Activated gamma-delta T cell (primary cell): Measurements from ENCODE around the gene BICD2.

Experiments used
- DNase-seq: peaks from one replicate; lab custom pipeline; 2025; lab: John Stamatoyannopoulos, UW

BICD2 gene

DNA sequence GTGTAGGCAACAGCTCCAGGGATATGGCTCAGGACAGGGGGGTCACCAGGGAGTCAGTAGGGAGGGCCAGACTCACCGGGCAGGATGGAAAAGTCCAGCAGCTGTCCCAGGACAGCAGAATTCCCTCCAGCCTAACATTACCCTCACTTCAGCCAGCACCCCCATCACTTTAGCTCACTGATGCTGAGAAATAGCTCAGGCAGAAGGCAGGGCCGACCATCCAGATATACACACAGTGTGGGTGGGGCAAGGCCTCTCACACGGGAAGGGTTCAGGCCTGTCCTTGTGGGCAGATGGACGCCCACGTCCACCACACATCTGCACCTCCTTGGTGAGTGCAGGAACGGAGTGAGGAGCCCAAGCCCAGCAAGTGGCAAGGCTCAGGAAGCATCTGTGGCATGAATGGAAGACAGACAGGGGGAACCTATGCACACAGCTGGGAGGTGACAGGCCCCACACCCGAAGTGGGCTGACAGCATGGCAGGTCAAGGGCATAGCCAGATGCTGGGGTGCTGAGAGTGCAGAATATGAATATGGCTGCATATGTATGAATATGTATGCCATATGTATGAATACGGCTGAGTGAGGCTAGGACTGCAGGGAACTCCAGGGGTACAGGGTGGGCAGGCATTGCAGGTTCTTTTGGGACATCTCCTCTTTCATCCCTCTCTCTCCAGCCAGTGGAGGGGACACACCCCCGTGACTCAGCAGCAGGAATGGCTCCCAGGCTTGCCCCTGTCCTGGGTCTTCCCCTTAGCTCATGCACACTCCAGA lies 17.0 kb downstream of the BICD2 start:
- no peak for DNase-seq

DNA sequence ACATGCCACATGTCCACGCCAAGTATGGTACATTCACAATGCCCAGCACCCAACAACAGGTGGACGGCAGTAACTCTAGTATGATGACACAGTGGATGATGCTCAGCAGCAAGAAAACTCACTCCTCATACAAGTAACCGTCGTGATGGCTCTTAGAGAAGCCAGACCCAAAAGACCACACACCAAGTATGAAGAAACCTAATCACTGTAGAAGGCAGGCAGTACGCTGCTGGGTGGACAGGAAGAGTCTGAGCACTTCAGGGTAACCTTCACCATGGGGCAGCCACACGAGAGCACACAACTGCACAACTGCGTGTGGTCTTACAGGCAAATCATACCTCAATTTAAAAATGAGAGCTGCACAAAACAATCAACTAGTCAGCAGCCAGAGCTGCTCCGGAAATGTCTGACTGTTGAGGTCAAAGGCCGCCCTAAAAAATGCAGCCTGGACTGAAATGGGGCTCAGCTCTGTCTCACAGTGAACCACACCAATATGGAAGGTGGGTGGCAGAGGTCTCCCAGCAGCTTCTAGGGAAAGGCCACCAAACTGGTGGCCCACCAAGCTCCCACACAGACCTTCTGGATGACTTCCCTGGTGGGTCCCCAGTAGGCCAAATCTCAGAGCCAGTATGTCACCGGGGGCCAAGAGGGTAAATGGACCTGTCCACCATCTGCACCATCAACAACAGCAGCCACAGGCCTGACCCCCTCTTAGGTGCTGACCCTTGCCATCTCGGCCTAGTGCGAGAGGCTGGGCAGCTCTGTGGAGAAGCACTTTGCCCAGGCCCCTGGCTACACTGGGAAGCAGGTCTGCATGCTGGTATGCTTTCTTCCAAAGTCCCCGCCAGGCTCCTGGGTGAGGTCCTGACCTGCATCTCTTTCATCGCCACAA lies 17.8 kb downstream of the BICD2 start:
- no peak for DNase-seq

DNA sequence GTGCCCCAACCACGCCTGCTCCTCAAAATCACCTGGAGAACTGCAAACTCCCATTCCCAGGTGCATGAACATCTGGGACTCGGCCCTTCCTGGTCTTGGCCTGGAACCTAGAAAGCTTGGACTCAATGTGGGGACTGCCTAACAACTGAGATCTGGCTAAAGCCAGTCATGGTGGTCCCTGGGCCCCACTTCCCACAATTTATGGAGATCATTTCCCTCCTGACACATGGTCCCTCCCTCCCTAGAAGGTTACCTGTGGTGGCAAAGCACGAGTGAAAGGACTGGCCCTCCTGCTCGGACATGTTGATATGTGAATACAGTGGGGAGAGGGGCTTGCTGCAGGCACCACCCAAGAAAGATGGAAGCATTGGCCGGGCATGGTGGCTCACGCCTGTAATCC lies 18.8 kb downstream of the BICD2 start:
- no peak for DNase-seq

DNA sequence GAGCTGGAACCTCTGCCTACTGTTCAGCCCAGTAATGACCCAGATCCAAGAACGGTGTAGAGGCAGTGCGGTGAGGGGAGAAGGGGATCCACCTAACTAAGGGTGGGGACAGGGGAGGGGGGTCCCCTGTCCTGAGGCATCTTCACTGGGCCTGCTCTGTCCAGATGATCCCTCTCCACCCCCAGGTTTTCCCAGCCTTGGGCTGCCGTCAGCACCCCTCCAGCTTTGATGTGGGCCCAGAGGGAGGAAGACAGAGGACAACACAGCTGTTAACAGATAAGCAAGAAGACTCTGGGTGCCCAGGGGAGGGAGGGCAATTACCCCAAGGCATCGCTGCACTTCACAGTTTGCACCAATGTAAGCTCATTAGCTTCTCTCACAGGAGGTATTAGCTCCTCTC lies 19.3 kb downstream of the BICD2 start:
- DNase-seq, result no peak

DNA sequence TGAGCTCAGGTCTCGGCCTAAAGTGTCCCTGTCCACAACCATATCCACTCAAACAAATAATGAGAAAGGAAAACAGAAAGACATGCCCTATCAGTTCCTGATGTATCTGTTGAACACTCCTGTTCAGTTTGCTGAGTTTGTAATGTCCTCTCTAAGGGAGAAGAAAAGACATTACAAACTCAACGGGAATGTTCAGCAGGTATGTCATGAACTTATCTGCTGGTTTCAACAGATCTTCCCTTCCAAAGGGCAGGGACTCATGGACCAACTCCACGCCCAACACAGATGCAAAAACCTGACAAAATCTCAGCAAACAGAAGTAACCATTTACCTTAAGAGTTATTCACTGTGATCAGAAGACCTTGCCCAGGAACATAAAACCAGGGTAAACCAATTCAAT lies 23.7 kb downstream of the BICD2 start:
- no peak for DNase-seq

DNA sequence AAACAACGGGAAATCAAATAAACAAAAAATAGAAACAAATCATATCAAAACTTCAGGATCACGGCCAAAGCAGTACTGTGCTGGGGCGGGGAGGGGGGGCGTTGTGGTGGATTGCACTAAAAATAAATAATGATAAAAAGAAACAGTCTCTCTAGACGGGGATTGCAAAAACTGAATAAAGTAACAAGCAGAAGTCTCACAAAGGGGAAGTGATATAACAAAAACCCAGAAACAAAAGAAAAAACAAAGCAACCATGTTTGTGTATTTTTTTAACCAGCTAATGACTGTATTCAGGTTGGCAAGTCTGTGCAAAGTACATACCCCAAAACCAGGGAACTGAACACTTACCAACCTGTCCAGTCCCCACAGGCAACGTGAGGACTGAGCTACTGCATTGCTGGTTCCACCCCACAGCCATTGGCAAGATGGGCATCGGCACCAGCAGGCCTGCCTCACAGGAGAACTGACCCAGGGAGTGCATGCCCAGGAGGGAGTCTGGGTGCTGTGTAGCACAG lies 24.1 kb downstream of the BICD2 start:
- DNase-seq, result no peak

DNA sequence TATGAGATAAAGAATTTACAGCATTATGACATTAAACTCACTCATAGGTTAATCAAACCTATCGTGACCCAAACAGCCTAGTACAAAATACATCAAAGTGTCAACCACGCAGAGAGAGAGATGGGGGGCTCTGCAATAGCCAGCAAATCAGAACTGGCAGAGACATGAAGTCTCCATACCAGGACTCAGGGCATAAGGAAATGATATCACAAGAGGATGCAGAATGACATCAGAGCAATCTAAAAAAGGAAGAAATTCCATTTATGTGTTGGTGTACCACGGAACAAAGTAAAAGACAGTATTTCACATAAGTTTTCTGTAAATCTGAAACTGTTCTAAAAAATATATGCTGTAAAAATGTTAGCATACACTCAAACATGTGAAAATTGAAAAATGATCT lies 24.6 kb downstream of the BICD2 start:
- DNase-seq, result no peak

DNA sequence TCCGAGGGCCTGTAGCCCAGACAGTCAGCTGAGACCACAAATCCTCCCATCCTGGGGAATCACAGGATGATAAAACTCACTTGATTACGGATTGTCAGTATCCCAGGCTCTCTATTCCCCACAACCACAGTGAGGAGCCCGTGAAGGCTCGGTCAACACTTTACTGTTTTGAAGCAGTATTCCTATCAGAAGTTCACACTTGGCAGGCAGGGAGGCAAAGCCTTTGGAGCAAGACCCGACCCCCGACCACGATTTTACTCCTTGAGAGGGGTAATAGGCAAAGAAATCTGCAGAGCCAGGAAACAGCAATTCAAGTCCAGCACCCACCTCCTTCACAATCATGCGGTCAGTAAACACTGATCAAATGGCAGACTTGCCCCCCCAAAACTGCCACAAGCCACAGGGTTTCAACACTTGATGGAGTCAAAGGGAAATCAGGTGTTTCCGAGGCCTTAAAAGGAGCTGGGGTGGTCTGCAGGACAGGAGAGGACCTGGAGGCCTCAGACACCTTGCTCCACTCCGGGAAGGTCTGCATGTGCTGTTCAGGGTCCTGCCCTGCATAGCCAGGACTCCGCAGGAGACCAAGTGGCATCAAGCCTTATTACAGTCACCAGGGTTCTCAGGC lies 25.2 kb downstream of the BICD2 start:
- DNase-seq, result no peak

DNA sequence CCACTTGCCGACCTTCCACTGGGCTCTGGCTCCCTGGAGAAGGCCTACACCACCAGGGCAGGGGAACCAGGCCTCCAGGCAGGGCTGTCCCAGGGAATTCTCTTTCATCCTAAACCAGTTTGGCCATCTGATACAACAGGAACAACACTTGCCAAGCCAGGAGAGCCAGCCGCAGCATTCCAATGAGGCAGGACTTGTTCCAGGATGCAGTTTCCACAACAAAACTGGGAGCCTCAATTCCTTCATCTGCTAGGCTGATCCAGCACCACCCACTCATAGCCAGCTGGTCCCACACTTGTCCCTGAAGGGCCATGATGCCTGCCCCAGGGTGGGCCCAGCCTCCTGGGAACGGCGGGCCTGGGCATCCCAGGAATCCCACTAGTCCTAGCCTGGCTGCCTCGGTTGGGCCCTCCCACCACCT lies 26.0 kb downstream of the BICD2 start:
- DNase-seq, result no peak

DNA sequence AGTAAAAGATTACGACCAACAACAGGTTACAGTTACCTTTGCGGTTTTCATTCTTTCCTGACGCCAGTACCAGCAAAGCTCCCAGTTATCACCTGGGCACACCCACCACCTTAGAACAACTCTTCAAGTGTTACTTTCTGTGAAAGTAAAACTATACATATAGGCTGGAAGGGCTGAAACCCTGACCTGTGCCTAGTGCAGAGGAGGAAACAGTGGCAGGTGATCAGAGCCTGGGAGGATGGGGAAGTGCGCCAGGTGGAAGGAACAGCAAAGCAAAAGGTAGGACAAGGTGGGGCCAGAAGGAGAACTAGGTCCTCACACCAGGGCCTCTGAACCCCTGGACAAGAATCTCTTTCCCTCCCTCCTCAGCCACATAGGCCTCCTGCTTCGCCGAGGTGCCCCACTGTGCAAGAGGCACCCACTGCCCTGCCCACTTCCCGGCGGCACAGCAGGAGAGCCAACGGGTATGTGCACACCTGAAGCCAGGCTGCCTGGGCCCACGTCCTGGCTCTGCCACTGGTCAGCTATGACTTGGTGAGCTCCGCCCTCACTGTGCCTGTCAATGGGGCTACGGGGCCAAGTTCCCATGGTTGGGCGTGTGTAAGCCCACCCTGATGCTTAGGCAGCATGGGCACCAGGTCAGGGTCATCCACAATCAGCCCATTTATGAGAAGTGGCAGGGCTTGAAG lies 26.9 kb downstream of the BICD2 start:
- DNase-seq, result no peak

DNA sequence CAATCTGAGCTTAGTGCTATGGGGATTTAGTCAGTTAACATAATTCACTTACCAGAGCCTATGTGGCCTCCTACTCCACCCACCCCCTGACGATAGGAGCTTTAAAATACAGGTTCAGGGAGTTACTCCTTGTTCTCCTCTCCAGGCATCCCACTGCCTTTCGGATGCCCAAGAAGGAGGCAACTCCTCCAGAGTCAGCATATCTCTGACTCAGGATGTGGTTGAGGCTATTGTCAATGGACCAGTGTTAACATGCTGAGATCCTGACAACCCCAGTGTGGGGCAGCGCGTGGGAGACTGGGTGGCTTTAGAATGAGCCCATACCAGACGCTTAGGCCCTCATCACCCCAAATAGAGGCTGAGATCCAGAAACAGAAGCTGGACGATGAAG lies 27.4 kb downstream of the BICD2 start:
- DNase-seq, result no peak

DNA sequence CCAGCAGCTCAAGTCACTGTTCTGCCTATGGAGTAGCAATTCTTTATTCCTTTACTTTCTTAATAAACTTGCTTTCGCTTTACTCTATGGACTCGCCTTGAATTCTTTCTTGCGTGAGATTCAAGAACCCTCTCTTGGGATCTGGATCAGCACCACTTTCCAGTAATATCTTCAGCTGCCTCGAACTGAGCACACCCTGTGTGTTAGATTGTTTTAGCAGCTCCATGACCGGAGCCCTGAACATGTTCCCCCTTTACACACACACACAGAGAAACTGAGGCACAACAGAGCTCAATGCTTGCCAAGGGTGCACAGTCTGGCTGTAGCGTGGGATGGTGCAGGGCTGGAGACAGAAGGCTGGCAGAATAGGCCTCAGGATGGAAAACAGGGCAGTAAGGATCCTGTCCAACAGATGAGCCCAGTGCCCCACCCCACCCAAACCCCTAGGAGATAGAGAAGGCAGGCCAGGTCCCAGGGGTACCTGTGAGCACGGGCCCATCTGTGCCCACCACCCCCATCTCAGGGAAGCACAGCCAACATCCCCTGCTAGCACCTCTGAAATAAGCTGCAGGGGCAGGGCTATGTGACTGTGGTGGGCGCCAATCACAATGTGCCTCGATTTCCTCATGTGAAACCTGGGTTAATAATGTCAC lies 27.9 kb downstream of the BICD2 start:
- no peak for DNase-seq

DNA sequence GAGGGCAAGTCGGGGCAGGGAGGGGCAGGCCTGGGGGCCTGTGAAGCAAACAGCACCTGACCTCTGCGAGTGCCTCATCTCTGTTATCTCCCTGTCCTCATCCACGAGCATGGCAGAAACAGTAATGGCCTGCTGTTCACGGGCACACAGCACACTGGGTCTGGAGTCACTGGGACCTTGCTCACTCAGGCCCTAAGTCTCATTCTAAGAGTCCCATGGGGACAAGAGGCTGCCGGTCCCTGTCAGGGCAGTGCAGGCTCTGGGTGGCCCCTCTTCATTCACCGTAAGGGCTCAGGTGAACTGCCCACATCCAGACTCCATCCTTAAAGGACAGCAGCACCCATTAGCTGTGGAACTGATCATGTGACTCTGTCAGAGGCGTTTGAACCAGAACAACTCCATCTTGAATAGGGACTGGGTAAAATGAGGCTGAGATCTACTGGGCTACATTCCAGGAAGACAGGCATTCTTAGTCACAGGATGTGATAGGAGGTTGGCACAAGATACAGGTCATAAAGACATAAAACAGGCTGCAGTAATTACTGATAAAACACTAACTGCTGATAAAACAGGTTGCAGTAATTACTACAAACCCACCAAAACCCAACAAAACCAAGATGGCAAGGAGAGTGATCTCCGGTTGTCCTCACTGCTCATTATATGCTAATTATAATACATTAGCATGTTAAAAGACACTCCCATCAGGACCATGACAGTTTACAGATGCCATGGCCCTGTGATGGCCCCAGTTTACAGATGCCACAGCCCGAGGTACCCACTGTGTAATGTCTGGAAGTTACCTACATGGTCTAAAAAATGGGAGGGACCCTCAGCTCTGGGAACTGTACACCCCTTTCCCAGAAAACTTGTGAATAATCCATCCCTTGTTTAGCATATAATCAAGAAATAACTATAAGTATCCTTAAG lies 28.7 kb downstream of the BICD2 start:
- no peak for DNase-seq

DNA sequence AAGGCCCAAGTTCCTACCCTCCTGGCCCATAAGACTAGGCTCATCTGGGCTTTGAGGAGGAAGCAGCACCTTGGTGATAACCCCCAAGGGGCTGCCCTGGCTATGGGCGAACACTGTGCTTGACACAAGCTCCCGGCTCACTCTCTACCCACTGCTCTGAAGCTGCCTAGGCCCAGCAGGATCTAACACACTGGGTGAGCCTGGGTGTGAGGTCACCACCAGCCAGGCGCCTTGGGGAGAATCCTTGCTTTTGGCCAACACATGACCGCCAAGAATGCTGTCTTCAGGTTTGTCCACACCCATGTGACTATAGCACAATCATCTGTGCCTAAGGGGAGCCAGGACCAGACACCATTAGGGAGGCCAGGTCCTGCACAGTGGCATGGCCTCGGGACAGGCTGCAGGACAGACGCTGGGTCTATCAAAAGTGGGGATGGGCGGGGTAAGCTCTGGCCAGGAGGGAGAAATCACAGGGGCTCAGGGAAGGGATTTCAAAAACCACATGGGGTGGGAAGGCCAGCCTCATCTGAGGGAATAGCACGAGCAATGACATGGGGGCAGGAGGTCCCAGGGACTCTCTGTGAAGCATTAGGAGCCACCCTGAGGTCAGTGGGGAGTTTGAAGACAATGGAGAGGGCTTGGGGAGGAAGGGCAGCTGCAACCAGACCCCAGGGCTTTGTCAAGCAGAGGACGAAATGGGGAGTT lies 29.6 kb downstream of the BICD2 start:
- DNase-seq, result no peak

DNA sequence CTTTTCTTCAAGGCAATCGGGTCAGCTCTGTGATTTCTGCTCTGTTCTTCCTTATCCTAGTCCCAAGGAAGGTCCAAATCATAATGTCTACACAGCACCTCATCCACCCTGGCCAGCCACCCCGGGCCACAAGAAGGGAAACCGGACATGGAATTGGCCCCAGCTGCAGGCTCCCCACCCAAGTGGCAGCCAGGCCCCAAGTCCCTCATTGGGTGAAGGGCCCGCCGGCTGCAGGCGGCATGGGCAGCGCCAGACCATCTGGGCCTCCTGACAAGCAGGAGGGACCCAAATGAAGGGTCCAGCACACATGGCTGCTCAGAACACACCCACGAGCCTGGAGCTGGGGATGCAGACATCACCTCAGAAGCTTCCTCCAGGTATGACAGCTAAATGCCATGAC lies 33.7 kb downstream of the BICD2 start:
- DNase-seq, result no peak

DNA sequence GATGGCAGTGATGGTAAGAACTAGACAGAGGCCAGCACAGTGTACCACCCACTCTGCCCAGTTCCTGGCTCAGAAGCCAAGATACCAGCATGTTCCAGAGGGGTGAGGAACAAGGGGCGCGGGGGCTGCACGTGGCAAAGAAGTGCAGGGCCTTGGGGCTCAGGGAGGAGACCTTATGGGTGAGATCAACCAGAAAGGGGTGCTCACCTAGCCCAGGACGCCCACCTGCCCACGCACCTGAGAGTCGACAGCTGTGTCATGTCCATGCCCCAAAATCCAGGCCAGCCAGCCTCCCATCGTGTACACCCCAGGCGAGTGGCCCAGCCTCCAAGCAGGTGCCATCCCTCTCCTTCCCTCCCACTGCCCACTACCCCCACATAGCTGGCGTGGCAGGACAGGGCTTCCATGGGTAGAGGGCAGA lies 34.9 kb downstream of the BICD2 start:
- DNase-seq, result no peak

DNA sequence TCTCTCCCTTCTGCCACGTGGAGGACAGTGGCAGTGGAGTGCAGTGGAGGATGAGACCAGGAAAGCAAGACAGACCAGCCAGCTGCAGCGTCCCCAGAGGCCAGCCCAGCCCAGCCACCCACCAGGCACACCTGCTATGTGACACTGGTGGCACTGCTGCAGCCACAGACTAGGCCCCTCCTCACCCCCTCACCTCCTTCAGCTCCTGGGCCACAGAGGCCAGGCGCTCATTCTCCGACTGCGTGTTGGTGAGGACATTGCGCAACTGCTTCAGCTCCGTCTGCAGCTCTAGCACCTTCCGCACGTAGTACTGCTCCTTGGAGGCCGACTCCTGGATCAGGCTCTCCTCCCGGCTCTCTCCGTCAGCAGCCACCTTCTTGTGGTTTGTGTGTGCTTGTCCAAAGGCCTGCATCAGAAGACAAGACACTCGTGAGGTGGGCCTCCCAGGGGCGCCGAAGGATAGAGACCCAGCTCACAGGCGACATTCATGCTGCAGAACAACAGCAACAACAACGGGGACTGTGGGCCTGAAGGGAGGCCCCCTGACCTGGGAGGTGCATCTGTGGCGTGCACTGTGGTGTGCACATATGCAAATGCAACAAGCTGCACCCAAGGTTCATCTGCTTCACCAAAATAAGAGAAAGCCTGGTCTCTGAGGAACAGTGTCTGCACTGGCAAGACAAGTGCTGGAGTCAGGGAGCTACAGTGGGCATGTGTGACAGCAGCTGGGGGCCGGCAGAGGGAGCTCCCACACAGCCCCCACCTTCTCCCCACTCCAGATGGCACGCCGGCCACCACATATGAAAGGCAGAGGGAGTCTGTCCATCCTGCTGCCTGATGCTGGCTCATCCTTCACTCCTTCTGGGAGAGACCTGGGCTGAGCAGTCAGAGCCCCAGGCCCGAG lies 35.5 kb downstream of the BICD2 start:
- no peak for DNase-seq
